ENCODE results near the gene SCGB1A1.
"Not testable (repeated sequence)": the region's sequence is repeated elsewhere in the genome, so short reads cannot be mapped to it uniquely, and the experiment has no call there.

Gene SCGB1A1

GRCh38 chr11:62423012-62423411, 4.2 kb downstream of the SCGB1A1 start:
- no peak for DNase-seq

GRCh38 chr11:62427630-62428233, 8.9 kb downstream of the SCGB1A1 start:
- DNase-seq, result no peak

GRCh38 chr11:62428871-62429560, 10.2 kb downstream of the SCGB1A1 start:
- no peak for DNase-seq

GRCh38 chr11:62430425-62430824, 11.6 kb downstream of the SCGB1A1 start:
- DNase-seq, result no peak

- DNase-seq, result no peak
These were observed 12.5 kb downstream of the SCGB1A1 start for GRCh38 chr11:62431171-62431901.

GRCh38 chr11:62432695-62433094, 13.9 kb downstream of the SCGB1A1 start:
- DNase-seq, result no peak

- DNase-seq, result no peak
These were observed 14.5 kb downstream of the SCGB1A1 start for GRCh38 chr11:62433141-62433903.

GRCh38 chr11:62433904-62434276, 15.1 kb downstream of the SCGB1A1 start:
- no peak for DNase-seq

GRCh38 chr11:62435846-62436660, 17.2 kb downstream of the SCGB1A1 start:
- no peak for DNase-seq

- DNase-seq, result no peak
These were observed 18.8 kb downstream of the SCGB1A1 start for GRCh38 chr11:62437616-62438015.

- DNase-seq, result no peak
These were observed 19.8 kb downstream of the SCGB1A1 start for GRCh38 chr11:62438641-62439040.

GRCh38 chr11:62439785-62440602, 21.2 kb downstream of the SCGB1A1 start:
- no peak for DNase-seq

GRCh38 chr11:62443390-62444235, 24.8 kb downstream of the SCGB1A1 start:
- DNase-seq, result no peak

- DNase-seq, result no peak
These were observed 25.5 kb downstream of the SCGB1A1 start for GRCh38 chr11:62444236-62444833.

- DNase-seq, result no peak
These were observed 26.0 kb downstream of the SCGB1A1 start for GRCh38 chr11:62444835-62445234.

GRCh38 chr11:62445314-62445740, 26.5 kb downstream of the SCGB1A1 start:
- no peak for DNase-seq

- DNase-seq, result no peak
These were observed 27.3 kb downstream of the SCGB1A1 start for GRCh38 chr11:62446091-62446490.

GRCh38 chr11:62449451-62449851, 30.6 kb downstream of the SCGB1A1 start:
- DNase-seq, result no peak

- DNase-seq, result not testable (repeated sequence)
These were observed 31.1 kb downstream of the SCGB1A1 start for GRCh38 chr11:62449912-62450311.

Data from central memory CD4-positive, alpha-beta T cell (primary cell).